HL-60 (cell line): ENCODE data around the gene AKR7A3.

Experiments used
- DNase-seq, 2 experiments: peaks; one replicate each; pipeline ENCODE4 v3.0.0-alpha.2; 2010 to 2020; ENCODE audit warnings: low read depth in 1 of 2, low spot score in 1 of 2
- H3K27ac ChIP-seq: fragments of 250-450 bp; sonication (Bioruptor Pico); replicated peaks from 2 replicates; pipeline ENCODE4 v1.5.1; 2020; ENCODE audit warnings: mild to moderate bottlenecking, moderate library complexity
- H3K27me3 ChIP-seq: fragments of 250-450 bp; sonication (Bioruptor Pico); 2 replicates; pipeline ENCODE4 v1.5.1; 2021; ENCODE audit warnings: mild to moderate bottlenecking, moderate library complexity; ENCODE audit not compliant: insufficient read depth, poor library complexity, severe bottlenecking
- H3K4me3 ChIP-seq: replicated peaks from 2 replicates; pipeline ENCODE4 v1.5.1; 2011; ENCODE audit warnings: mild to moderate bottlenecking, control low read depth, low read length; ENCODE audit not compliant: insufficient read depth
- CTCF ChIP-seq: IDR thresholded peaks from one replicate; pipeline ENCODE4 v1.5.1; 2011; ENCODE audit warnings: low read length, control low read depth, inconsistent platforms; ENCODE audit not compliant: insufficient read depth
- GABPA ChIP-seq: IDR thresholded peaks from 2 replicates; pipeline ENCODE4 v1.6.1; 2012; ENCODE audit warnings: low read depth
- POLR2AphosphoS5 ChIP-seq: IDR thresholded peaks from 2 replicates; pipeline ENCODE4 v1.6.1; 2012; ENCODE audit warnings: low read depth
- REST ChIP-seq: IDR thresholded peaks from 2 replicates; pipeline ENCODE4 v1.6.1; 2012; ENCODE audit warnings: low read depth; ENCODE audit not compliant: insufficient replicate concordance
- SPI1 ChIP-seq: IDR thresholded peaks from 2 replicates; pipeline ENCODE4 v1.6.1; 2012; ENCODE audit warnings: low read depth, mild to moderate bottlenecking, borderline replicate concordance

The AKR7A3 gene

GRCh38 chr1:19333587-19334354, 45.2 kb upstream of the AKR7A3 start:
- DNase-seq: no peak
- TF ChIP-seq CTCF: no peak
- no peak for TF ChIP-seq POLR2AphosphoS5
- no peak for TF ChIP-seq REST
- TF ChIP-seq SPI1: no peak
- no peak for TF ChIP-seq GABPA
- Histone ChIP-seq H3K27ac (no peak overlapping the region), H3K4me3 (no peak overlapping the region), H3K27me3 (no peaks in the 10 kb centered on the region)

GRCh38 chr1:19332832-19333231, 44.3 kb upstream of the AKR7A3 start:
- TF ChIP-seq GABPA (no peak), CTCF (no peak), SPI1 (no peak), POLR2AphosphoS5 (no peak), REST (no peak)
- no peak overlapping the region for H3K4me3 ChIP-seq
- no peaks in the 10 kb centered on the region for H3K27me3 ChIP-seq
- H3K27ac ChIP-seq: no peak overlapping the region
- no peak for DNase-seq

- DNase-seq: no peak
- Histone ChIP-seq H3K27ac (no peak overlapping the region), H3K4me3 (no peak overlapping the region), H3K27me3 (no peaks in the 10 kb centered on the region)
- TF ChIP-seq GABPA (no peak), REST (no peak), SPI1 (no peak), CTCF (no peak), POLR2AphosphoS5 (peak; percentile 16; the same call in 1 of the 2 replicates)
Observed at GRCh38 chr1:19331262-19331878, 42.8 kb upstream of the AKR7A3 start.
